ENCODE data around the gene TM4SF5.

Gene TM4SF5

GRCh38 chr17:4748686-4749085 lies 23.0 kb upstream of the TM4SF5 start:
- TF ChIP-seq, protein P1, sequence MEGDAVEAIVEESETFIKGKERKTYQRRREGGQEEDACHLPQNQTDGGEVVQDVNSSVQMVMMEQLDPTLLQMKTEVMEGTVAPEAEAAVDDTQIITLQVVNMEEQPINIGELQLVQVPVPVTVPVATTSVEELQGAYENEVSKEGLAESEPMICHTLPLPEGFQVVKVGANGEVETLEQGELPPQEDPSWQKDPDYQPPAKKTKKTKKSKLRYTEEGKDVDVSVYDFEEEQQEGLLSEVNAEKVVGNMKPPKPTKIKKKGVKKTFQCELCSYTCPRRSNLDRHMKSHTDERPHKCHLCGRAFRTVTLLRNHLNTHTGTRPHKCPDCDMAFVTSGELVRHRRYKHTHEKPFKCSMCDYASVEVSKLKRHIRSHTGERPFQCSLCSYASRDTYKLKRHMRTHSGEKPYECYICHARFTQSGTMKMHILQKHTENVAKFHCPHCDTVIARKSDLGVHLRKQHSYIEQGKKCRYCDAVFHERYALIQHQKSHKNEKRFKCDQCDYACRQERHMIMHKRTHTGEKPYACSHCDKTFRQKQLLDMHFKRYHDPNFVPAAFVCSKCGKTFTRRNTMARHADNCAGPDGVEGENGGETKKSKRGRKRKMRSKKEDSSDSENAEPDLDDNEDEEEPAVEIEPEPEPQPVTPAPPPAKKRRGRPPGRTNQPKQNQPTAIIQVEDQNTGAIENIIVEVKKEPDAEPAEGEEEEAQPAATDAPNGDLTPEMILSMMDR (IDR thresholded peaks at IDR 0.05), result no peak
- no peak overlapping the region for H3K27ac ChIP-seq
- no peaks in the 10 kb centered on the region for H3K36me3 ChIP-seq
- peaks cover 9 to 10% of the 10 kb centered on the region in 2 experiments for H3K4me1 ChIP-seq (ENCODE audit: control insufficient read depth in 1 of 2, insufficient read depth in 1 of 2, low read depth in 1 of 2, low read length in 1 of 2)
- no peaks in the 10 kb centered on the region for H3K9me3 ChIP-seq
- H3K4me3 ChIP-seq (ENCODE audit: low read depth in 1 of 2, low read length in 1 of 2), result no peak overlapping the region
- peaks cover 100% of the 10 kb centered on the region for H3K27me3 ChIP-seq

GRCh38 chr17:4750606-4751005 lies 21.1 kb upstream of the TM4SF5 start:
- Histone ChIP-seq H3K4me3 (ENCODE audit: low read depth in 1 of 2, low read length in 1 of 2) (no peak overlapping the region), H3K9me3 (no peaks in the 10 kb centered on the region), H3K27me3 (peaks cover 100% of the 10 kb centered on the region), H3K36me3 (no peaks in the 10 kb centered on the region), H3K4me1 (ENCODE audit: control insufficient read depth in 1 of 2, insufficient read depth in 1 of 2, low read depth in 1 of 2, low read length in 1 of 2) (peaks cover 9 to 10% of the 10 kb centered on the region in 2 experiments), H3K27ac (no peak overlapping the region)
- TF ChIP-seq, protein P1 (IDR thresholded peaks at IDR 0.05), result no peak

DNA sequence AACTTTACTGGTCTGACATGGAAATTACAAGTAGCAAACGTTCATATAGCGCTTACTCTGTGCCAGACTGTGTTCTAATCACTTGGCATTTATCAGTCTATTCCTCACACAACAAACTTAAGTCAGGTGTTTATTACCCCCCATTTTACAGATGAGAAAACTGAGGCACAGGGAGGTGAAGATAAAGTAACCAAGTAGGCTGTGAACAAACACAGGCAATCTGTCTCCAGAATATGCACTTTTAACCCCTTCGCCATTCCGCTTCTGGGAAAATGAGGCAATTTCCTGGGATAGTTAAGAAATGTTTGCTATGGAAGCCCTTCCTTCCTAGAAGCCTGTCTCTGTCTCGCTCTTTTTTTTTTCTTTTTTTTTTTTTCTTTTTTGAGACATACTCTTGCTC lies 19.8 kb upstream of the TM4SF5 start:
- Histone ChIP-seq H3K4me3 (ENCODE audit: low read depth in 1 of 2, low read length in 1 of 2) (no peak overlapping the region), H3K27me3 (peaks cover 97% of the 10 kb centered on the region), H3K36me3 (no peaks in the 10 kb centered on the region), H3K4me1 (ENCODE audit: control insufficient read depth in 1 of 2, insufficient read depth in 1 of 2, low read depth in 1 of 2, low read length in 1 of 2) (peaks cover 9 to 10% of the 10 kb centered on the region in 2 experiments), H3K9me3 (no peaks in the 10 kb centered on the region), H3K27ac (no peak overlapping the region)
- TF ChIP-seq, protein P1 (IDR thresholded peaks at IDR 0.05), result no peak

GRCh38 chr17:4753392-4753791 lies 18.3 kb upstream of the TM4SF5 start:
- Histone ChIP-seq H3K27ac (no peak overlapping the region), H3K4me3 (ENCODE audit: low read depth in 1 of 2, low read length in 1 of 2) (no peak overlapping the region), H3K36me3 (no peaks in the 10 kb centered on the region), H3K27me3 (peaks cover 94% of the 10 kb centered on the region), H3K4me1 (ENCODE audit: control insufficient read depth in 1 of 2, insufficient read depth in 1 of 2, low read depth in 1 of 2, low read length in 1 of 2) (peaks cover 2 to 7% of the 10 kb centered on the region in 2 experiments), H3K9me3 (no peaks in the 10 kb centered on the region)
- TF ChIP-seq, protein P1 (IDR thresholded peaks at IDR 0.05), result no peak

DNA sequence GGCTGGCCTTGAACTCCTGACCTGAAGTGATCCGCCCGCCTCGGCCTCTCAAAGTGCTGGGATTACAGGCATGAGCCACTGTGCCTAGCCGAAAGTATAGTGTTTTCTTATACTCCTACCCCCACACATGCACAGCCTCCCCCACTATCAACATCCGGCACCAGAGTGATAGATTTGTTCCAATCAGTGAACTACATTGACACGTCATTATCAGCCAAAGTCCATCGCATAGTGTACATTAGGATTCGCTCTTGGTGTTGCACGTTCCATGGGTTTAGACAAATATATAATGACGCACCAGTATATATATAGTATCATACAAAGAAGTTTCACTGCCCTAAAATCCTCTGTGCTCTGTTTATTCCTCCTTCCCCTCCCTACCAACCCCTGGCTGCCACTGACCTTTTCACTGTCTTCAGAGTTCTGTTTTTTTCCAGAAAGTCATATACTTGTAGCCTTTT lies 11.9 kb upstream of the TM4SF5 start:
- TF ChIP-seq, protein P1 (IDR thresholded peaks at IDR 0.05), result no peak
- no peak overlapping the region for H3K27ac ChIP-seq
- no peak overlapping the region for H3K4me3 ChIP-seq (ENCODE audit: low read depth in 1 of 2, low read length in 1 of 2)
- H3K36me3 ChIP-seq, result no peaks in the 10 kb centered on the region
- peaks cover 9% of the 10 kb centered on the region in 2 experiments for H3K4me1 ChIP-seq (ENCODE audit: control insufficient read depth in 1 of 2, insufficient read depth in 1 of 2, low read depth in 1 of 2, low read length in 1 of 2)
- peaks cover 44% of the 10 kb centered on the region for H3K27me3 ChIP-seq
- H3K9me3 ChIP-seq, result no peaks in the 10 kb centered on the region

- H3K4me1 ChIP-seq (ENCODE audit: control insufficient read depth in 1 of 2, insufficient read depth in 1 of 2, low read depth in 1 of 2, low read length in 1 of 2), result peaks cover 29 to 31% of the 10 kb centered on the region in 2 experiments
- peaks cover 11% of the 10 kb centered on the region for H3K27me3 ChIP-seq
Observed at GRCh38 chr17:4764595-4764994, 7.1 kb upstream of the TM4SF5 start.

More at GRCh38 chr17:4764595-4764994, 7.1 kb upstream of the TM4SF5 start:
- TF ChIP-seq, protein P1 (IDR thresholded peaks at IDR 0.05), result peak; percentile 50
- H3K27ac ChIP-seq, result peak overlapping the region; percentile 77
- H3K4me3 ChIP-seq (ENCODE audit: low read depth in 1 of 2, low read length in 1 of 2), result no peak overlapping the region
- H3K9me3 ChIP-seq, result no peaks in the 10 kb centered on the region
- no peaks in the 10 kb centered on the region for H3K36me3 ChIP-seq

Data from neutrophil (primary cell).